ACHN (cell line): ENCODE measurements around the gene PACS1.
"Not testable (repeated sequence)": the region's sequence is repeated elsewhere in the genome, so short reads cannot be mapped to it uniquely, and the experiment has no call there.

ENCODE experiments used
- DNase-seq: peaks from one replicate; pipeline ENCODE4 v3.0.0-alpha.2; 2015
- in situ Hi-C: cut with HindIII; loops from 2 replicates; pipeline ENCODE4 v1.10.0; 2017; ENCODE audit warnings: low sequenced_read_pairs, low pct_ligation_motif_present, low pct_unique_long_range_greater_than_20kb

The PACS1 gene

DNA sequence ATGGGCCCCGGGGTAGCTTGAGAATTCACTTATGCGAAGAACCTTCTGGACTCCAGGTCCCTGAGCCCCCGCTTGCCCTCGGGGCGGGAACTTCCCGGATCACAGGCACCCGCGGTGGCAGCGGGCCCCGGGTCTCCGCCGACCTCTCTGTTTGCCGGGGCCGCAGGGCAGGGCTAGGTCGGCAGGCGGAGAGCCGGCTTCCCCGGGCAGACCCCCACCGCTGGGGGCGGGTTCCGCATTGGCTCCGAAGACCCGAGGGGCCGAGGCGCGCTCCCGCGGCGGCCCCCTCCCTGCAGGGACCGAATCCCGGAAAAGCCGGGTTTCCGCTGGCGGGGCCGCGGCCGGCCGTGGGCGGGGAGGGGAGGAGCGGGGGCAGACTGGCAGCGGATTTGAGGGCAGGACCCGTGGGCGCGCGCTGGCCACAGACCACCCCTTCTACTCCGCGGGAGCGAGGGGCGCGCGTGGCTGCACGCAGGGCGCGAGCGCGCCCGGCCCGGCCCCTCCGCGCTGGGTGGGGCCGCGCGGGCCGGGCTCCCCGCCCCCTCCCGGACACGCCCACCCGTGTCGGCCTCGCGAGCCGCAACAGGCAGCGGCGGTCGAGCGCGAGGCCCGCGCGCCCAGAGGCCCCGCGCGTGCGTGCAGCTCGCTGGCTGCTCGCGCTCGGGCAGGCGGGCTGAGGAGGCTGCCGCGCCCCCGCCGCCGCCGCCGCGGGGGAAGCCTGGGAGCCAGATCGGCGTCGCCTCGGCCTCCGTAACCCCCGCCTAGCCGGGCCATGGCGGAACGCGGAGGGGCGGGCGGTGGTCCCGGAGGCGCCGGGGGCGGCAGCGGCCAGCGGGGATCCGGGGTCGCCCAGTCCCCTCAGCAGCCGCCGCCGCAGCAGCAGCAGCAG, at the start of gene PACS1:
Gene PACS1 (plus strand): TSS at position 558 of the 889 bp plus-strand sequence. CDS start 215 bp downstream, at position 773.
- in situ Hi-C loops = no loop called here
- DNase-seq = peak; percentile 71

DNA sequence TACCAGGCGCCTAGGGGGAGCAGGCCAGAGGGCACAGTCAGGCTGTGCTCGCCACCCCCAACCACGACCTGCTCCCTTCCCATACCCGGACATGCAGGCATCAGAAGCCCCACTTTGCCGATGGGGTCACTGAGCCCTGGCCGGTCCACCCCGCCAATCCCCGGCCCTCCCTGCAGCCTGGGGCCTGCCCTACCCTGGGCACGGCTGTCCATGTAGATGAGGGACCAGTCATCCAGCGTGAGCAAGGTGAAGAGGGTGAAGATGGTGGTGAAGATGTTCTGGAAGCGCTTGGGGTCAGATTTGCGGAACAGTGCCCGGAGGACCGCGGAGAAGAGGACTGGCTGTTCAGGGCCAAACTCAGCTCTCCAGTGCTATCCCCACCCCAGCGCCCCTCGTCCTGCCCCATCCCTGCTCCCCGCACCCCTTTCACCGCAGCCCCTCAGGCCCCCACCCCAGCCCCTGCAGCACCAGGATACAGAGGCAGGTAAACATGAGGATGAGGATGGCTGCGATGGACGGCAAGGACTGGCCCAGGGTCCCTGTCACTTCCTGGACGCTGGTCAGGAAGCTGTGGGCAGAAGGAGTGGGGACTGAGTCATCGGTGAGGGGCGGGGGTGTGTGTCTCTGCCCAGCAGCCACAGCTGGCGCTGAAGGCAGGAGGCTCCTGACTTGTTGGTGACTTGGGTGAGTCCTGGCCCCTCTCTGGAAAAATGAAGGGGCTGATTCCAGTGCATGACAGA, 49.3 kb upstream of the PACS1 start:
- in situ Hi-C loops = no loop called here
- peak; percentile 78 for DNase-seq

GRCh38 chr11:66022401-66023185, 47.5 kb upstream of the PACS1 start:
- peak; percentile 67 for DNase-seq
- in situ Hi-C loops = no loop called here

GRCh38 chr11:66023186-66023440, 47.0 kb upstream of the PACS1 start:
- DNase-seq, in situ Hi-C loops: not testable (repeated sequence)

- in situ Hi-C loops = no loop called here
- DNase-seq = no peak
Observed at GRCh38 chr11:66026017-66026529, 44.0 kb upstream of the PACS1 start, which contains the start of gene CATSPER1. CATSPER1 (minus strand) TSS chr11:66026479; CDS start chr11:66026379, 100 bp downstream.

GRCh38 chr11:66032957-66033735, 36.9 kb upstream of the PACS1 start:
- in situ Hi-C loops = no loop called here
- DNase-seq = no peak

DNA sequence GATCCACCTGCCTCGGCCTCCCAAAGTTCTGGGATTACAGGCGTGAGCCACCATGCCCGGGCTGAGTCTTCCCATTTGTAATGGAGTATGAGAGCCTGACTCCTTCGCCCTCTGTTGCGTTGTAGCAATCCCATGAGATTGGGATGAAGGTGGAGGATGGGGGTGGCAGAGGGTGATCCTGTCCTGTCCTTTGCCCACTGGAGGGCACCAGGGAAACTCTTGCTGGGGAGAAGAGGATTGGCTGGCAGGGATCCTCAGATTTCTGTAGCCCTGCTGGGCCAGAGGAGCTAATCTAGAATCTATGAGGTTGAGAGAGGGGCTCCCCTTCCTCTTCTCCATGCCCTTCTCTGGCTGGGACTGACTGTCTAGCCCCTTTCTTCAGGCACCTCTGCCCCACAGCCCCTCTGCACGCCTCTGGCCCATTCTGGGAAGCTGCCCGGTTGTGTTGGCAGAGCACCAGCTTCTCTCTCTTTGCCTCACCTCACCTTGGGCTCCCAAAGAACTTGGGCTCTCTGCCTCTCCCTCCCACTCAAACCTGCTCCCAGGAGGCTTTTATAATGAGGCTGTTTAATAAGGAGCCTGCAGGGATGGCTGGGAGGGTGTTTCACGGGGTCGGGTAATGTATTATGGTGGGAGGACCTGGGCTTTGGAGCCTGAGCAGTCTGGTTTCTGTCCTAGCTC, 34.3 kb upstream of the PACS1 start:
- DNase-seq = no peak
- in situ Hi-C loops = no loop called here

DNA sequence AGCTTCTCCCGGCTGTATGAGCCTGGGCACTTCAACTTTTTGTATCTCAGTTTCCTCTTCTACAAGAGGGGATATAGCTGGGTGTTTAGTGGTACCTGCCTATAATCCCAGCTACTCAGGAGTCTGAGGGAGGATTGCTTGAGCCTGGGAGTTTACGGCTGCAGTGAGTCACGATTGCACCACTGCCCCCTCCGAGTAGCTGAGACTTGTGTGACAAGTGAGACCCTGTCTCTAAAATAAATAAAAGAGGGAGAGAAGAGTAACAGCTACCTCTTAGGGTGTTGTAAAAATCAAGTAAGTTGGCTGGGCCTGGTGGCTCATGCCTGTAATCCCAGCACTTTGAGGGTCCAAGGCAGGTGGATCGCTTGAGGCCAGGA, 33.8 kb upstream of the PACS1 start:
- in situ Hi-C loops = no loop called here
- no peak for DNase-seq

GRCh38 chr11:66037327-66037726, 32.7 kb upstream of the PACS1 start:
- in situ Hi-C loops = no loop called here

DNA sequence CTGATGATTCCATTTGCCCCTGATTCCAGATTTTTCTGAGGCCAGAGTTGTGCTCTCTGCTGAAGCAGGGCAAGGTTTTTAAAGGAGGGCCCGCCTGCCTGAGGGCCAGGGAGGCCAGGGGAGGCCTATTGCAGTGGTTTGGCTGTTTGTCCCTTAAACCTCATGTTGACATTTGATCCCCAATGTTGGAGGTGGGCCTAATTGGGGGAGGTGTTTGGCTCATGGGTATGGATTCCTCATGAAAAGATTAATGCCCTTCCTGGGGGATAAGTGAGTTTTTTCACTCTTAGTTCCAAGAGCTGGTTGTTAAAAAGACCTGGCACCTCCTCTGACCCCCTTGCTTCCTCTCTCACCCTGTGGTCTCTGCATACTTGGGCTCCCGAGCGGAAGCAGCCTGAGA, 30.3 kb upstream of the PACS1 start:
- in situ Hi-C loops = no loop called here
- no peak for DNase-seq

More at GRCh38 chr11:66037327-66037726, 32.7 kb upstream of the PACS1 start:
- DNase-seq = no peak

DNA sequence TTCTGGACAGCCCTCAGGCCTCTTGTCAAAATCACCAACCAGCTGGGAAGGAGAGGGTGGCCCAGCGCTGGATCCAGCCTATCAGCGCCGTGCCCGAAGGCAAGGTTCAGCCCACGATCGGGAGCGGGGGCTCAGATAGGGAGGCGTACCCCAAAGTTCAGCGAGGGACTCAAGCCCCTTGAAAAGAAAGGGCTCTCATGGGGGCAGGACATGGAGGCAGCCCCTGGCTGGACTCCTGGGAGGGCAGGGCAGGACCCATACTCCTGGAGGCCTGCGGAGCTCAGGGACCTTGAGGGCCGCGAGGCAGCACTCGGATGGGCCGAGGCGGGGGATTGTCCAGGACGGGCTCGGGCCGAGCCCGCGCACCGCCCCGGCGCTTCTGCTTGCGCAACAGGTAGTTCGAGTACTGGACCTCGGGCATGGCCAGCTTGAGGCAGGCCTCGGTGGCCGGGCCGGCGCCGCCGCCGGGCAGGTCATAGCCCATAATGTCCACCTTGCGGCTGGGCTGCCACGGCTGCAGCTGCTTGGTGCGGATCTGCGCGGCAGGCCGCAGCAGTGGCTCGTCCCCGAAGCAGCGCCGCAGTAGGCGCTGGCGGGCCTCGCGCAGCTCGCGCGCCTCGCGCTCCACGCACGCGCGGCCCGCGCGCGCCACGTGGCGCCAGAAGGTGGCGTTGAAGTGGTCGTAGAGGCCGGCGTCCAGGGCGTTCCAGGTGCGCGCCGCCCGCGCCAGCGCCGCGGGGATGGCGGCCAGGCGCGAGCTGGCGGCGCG, 27.7 kb upstream of the PACS1 start:
- in situ Hi-C loops = no loop called here
- DNase-seq = no peak

GRCh38 chr11:66042996-66043906, 26.8 kb upstream of the PACS1 start:
- in situ Hi-C loops = no loop called here
- DNase-seq = no peak

- in situ Hi-C loops = no loop called here
- no peak for DNase-seq
Observed at GRCh38 chr11:66044757-66045156, 25.3 kb upstream of the PACS1 start.

- in situ Hi-C loops = no loop called here
Observed at GRCh38 chr11:66045177-66045639, 24.9 kb upstream of the PACS1 start.

DNA sequence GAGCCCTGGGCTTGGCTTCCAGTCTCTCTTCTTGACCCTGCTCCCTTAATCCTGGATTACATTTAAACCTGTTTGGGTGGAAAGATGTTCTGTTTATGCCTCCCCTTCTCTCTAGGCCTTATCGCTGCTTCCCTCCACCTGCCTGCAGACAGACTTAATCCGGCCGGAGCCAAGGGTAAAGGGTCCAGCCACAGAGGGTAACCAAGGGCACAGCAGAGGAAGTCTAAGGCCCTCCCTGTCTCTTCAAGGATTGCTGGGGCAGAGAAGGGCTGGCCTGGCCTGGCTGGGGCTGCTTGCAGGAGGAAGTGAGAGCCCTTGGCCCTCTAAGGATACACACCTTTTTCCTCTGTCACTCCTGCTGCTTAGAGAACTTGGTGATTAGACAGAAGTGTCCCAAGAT, 23.2 kb upstream of the PACS1 start:
- no peak for DNase-seq
- in situ Hi-C loops = no loop called here

More at GRCh38 chr11:66045177-66045639, 24.9 kb upstream of the PACS1 start:
- peak; percentile 71 for DNase-seq
